Stimulated activated CD4-positive, alpha-beta T cell treated with anti-CD3 and anti-CD28 coated beads, TNF-alpha, amount 100 ng/mL, for 4 hours (primary cell): ENCODE data around the gene KISS1R.
A peak's percentile ranks its signal among the peaks of the same experiment; 100 is the strongest.
"Not testable (repeated sequence)": the region's sequence is repeated elsewhere in the genome, so short reads cannot be mapped to it uniquely, and the experiment has no call there.

Experiments used
- DNase-seq, 3 experiments: peaks; one replicate each; pipeline ENCODE4 v3.0.0-alpha.2; 2020; ENCODE audit warnings: low read depth in 3 of 3

KISS1R gene

DNA sequence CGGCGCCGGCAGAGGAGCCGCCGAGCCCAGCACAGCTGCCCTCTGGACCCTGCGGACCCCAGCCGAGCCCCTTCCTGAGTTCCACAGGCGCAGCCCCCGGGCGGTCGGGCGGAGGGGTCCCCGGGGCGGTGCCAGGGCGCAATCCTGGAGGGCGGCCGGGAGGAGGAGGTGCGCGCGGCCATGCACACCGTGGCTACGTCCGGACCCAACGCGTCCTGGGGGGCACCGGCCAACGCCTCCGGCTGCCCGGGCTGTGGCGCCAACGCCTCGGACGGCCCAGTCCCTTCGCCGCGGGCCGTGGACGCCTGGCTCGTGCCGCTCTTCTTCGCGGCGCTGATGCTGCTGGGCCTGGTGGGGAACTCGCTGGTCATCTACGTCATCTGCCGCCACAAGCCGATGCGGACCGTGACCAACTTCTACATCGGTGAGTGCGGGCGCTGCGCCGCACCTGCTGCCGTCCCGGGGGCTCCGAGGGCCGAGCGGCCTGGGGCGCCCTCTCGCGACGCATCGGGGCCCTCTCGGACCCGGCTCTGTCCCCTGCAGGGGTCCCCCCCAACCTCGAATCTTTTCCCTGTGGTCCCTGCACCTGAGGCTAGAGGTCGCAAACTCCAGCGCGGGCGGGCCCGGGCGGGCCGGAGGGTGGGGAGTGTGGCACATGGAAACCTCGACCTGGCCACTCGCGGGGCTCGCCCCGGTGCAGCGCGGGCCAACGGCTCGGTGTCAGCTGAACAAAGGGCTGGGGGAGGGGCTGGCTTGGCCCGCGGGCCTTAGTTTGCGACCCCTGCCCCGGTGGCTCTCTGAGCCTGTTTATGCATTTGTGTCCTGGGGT is at the start of gene KISS1R:
Gene KISS1R (plus strand): TSS at position 11 of the 829 bp plus-strand sequence. CDS start 170 bp downstream, at position 181.
- DNase-seq = no peak

- DNase-seq = no peak
Measured at GRCh38 chr19:867855-868457, 49.2 kb upstream of the KISS1R start.

- no peak for DNase-seq
Measured at GRCh38 chr19:868458-869244, 48.5 kb upstream of the KISS1R start.

DNA sequence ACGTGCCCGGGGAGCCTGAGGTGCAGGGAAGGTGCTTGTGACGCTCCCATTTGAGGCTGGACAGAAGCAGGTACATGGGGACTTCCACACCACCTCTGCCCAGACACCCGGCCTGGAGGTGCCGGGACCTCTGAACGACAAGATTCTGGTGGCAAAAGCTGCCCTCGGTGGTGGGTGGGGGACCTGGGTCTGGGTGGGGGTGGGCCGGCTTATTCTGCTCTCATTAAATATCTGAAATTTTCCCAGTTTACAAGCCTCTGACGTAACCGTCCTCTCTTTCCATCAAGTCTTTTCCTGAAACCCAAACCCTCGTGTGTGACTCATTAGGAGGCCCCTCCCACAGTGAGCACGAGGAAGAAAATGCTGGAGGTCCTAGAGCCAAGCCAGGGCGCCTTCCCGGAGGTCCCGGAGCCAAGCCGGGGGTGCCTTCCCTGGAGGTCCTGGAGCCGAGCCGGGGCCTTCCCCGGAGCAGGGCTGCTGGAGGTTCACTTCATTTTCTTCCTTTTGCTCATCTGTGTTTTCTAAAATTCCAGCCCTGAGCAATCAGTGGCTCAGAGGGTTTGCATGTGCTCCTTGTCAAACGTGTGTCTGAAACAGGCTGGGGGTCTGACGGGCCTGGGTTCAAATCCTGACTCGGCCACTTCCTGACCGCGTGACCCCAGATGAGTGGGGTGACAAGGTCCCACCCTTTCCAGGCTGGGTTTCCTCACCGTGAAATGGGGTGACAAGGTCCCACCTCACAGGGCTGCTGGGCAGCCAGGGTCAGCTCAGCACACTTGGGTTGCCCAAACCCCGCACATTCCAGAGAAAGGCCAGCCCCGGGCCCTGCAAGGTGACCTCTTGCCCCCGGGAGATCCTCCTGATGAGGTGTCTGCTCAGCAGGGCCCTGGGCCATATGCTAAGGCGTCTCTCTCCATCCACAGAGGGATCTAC is 47.6 kb upstream of the KISS1R start:
- DNase-seq = no peak

DNA sequence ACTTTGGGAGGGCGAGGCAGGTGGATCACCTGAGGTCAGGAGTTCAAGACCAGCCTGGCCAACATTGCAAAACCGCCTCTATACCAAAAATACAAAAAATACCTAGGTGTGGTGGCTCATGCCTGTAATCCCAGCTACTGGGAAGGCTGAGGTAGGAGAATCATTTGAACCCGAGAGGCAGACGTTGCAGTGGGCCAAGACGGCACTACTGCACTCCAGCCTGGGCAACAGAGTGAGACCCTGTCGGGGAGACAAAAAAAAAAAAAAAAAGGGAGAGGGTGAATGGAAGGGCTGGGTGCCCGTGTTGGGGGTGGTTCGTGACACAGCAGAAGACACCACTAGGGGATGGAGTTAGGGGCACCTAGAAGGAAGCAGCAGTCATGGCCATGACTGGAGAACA is 46.8 kb upstream of the KISS1R start:
- DNase-seq = no peak

DNA sequence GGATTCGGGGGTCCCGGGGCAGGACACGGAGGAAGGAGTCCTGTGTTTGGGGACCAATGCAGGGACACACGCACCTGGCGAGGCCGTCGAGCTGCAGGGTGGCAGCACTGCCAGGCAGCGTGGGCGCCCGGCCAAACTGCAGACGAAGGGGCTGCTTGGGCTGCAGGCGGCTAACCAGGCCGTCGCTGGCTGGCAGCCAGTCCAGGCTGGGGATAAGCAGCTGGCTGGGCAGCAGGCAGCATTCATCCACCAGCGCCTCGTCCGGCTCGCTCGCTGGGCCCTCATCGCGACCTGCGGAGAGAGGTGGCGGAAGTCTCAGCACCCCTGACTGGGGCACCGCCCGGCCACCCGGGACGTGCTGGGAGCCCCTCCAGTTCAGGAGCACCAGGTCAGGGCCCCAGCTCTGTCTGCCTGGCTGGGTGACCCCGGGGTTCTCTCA is 46.2 kb upstream of the KISS1R start:
- DNase-seq = no peak

DNA sequence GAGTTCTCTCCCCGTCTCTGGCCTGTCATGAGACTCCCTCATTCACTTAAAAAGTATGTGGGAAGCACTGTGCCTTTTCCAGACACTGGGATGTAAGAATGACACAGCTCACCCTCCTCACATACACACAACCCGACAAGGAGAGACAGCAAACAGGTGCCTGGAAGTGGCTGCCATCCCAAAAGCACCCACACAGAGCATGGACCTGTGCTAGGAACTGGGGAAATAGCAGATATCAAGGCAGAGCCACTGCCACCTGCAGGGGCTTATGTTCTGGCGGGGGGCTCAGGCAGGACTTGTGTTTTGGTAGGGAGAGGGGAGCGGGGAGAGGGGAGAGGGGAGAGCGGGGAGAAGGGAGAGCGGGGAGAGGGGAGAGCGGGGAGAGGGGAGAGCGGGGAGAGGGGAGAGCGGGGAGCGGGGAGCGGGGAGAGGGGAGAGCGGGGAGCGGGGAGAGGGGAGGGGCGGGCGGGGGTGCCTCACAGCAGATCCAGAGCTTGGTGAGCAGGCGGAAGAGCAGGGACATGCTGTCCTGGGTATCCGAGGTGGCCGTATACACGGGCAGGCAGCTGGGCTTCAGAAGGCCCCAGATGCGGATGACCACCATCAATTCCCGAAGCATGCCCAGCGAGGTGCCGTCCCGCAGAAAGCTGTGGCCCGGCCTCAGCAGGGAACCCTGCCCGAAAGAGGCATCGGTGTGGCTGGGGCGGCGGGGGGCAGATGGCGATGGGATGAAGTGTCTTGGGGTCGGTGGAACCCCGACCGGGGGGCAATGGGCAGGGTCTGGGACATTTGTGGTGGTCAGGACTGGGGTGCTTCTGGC is 45.5 kb upstream of the KISS1R start:
- DNase-seq = no peak

GRCh38 chr19:872266-872951 is 44.7 kb upstream of the KISS1R start:
- DNase-seq = peak; percentile 48 to 69 (median 59)

- DNase-seq = peak in 2 of 3 experiments; percentile 24 to 53
Measured at GRCh38 chr19:873084-873483, 44.0 kb upstream of the KISS1R start.

DNA sequence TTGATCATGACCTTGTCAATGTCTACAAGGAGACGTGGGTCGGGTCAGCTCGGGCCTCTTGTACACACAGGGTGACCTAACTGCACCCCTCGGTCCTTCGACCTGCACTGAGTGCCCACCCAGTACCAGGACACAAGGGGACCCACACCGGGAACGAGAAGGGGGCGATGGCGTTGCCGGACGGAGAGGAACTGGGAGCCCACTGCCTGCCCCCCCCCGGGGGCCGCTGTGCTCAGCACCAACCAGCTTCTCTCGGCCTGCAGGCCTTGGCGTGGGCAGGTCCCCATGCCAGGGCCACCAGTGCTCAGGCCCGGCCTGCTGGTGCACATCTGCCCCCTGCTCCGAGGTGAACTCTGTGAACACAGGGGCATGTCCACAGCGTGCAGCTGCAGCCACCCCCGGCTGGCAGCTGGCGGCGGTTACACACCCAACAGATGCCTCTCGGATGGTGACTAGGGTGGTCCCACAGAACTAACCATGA is 43.5 kb upstream of the KISS1R start:
- DNase-seq = no peak

GRCh38 chr19:875265-875879 is 41.8 kb upstream of the KISS1R start:
- no peak for DNase-seq

- DNase-seq = no peak
Measured at GRCh38 chr19:876089-876488, 41.0 kb upstream of the KISS1R start.

- no peak for DNase-seq
Measured at GRCh38 chr19:876780-877314, 40.3 kb upstream of the KISS1R start.

GRCh38 chr19:877992-878660 is 39.0 kb upstream of the KISS1R start:
- not testable (repeated sequence) for DNase-seq

DNA sequence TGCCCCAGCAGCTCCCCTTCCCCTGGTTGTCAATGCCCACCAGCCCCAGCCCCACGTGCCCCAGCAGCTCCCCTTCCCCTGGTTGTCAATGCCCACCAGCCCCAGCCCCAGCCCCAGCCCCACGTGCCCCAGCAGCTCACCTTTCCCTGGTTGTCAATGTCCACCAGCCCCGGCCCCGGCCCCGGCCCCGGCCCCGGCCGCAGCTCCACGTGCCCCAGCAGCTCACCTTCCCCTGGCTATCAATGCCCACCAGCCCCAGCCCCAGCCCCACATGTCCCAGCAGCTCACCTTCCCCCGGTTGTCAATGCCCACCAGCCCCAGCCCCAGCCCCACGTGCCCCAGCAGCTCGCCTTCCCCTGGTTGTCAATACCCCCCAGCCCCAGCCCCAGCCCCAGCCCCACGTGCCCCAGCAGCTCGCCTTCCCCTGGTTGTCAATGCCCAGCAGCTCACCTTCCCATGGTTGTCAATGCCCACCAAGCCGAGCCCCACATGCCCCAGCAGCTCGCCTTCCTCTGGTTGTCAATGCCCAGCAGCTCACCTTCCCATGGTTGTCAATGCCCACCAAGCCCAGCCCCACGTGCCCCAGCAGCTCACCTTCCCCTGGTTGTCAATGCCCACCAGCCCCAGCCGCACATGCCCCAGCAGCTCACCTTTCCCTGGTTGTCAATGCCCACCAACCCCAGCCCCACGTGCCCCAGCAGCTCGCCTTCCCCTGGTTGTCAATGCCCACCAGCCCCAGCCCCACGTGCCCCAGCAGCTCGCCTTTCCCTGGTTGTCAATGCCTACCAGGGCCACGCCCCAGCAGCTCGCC is 38.2 kb upstream of the KISS1R start:
- not testable (repeated sequence) for DNase-seq

DNA sequence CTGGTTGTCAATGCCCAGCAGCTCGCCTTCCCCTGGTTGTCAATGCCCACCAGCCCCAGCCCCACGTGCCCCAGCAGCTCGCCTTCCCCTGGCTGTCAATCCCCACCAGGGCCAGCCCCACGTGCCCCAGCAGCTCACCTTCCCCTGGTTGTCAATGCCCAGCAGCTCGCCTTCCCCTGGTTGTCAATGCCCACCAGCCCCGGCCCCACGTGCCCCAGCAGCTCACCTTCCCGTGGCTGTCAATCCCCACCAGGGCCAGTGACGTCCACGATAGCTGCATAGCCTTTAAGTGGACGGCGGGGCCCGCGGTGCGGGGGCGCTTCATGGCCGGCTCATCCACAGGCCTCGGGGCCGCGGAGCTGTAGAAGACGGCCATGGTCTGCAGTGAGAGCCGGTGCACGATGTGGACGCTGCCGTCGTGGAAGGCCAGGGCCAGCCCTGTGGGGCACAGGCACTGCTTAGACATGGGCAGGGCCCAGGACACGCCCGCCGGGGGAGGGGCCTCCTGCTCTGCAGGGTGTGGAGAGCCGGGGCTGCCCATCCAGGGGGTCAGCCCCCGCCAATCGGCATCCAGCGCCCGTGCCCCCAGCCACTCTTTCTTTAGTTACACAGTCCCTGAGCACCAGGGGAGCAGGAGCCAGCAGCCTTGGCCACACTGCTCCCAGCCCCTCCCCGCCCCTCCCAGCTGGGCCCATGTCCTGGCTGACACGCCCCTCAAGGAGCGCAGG is 37.3 kb upstream of the KISS1R start:
- DNase-seq = no peak
